NCI-H748 treated with DMSO at 0.1 percent for 48 hours (cell line): ENCODE measurements around the gene OLR1.

ENCODE experiments used
- DNase-seq: peaks from one replicate; lab custom pipeline; 2025; lab: John Stamatoyannopoulos, UW

The OLR1 gene

DNA sequence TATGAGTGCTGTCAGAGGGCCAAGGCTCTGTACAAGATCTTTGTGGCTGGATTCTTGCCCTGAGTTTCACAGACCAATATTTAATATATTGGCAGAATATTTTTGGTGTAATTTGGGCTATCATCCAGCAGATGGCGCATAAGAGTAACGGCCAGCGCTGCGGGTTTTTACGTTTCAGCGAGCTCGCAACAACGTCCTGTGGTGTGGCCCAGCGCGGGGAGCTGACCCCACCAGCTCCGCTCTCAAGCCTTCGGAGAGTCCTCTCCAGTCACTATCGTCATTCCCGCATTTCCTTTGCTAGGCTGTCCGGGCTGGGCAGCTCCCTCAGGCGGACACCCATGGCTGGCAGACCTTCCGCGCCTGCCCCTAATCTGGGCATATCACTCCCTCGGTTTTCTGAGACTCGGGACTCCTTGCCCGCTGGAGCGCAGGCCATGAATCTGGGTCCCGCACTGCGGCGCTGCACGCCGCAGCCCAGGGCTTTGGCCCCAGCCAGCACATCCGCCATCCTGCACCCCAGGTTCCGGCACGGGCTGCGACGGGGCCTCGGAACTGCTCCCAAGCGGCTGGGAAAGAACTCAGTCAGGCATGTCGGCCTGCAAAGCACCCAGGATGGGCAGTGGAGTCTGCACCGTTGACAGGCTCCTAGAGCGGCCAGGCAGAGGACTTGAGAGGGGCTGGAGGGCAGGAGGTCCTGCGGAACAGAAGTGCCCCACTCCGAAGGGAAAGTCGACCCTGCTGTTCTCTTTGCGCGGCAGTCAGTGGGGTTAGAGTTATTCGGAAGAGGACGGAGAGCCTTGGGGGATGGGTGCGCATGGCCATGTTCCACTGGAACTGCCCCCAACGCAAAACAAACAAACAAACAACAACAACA is 18.4 kb downstream of the OLR1 start:
- peak; percentile 30 for DNase-seq

DNA sequence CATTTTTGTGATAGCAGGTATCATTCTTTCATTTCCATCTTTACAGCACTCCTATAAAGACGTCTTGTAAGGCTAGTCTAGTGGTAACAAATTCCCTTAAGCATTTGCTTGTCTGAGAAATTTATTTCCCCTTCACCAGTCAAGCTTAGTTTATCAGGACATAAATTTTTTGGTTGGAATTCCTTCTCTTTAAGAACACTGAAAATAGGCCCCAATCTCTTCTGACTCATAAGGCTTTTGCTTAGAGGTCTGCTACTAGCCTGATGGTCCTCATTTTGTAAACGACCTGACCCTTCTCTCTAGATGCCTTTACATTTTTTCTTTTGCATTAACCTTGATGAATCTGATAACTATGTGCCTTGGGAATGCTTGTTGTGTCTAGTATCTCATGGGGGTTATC is 20.3 kb downstream of the OLR1 start:
- DNase-seq = no peak

DNA sequence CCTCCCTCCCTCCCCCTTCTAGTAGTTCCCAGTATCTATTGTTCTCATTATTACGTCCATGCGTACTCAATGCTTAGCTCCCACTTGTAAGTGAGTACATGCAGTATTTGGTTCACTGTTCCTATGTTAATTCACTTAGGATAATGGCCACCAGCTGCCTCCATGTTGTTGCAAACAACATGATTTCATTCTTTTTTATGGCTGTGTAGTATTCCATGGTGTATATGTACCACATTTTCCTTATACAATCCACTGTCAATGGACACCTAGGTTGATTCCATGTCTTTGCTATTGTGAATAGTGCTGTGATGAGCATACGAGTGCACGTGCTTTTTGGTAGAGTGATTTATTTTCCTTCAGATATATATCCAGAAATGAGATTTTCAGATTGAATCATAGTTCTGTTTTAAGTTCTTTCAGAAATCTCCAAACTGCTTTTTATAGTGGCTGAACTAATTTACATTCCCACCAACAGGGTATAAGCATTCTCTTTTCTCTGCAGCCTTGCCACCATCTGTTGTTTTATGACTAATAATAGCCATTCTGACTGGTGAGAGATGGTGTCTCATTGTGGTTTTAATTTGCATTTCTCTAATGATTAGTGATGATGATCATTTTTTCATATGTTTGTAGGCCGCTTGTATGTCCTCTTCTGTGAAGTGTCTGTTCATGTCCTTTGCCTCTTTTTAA is 24.1 kb downstream of the OLR1 start:
- no peak for DNase-seq

DNA sequence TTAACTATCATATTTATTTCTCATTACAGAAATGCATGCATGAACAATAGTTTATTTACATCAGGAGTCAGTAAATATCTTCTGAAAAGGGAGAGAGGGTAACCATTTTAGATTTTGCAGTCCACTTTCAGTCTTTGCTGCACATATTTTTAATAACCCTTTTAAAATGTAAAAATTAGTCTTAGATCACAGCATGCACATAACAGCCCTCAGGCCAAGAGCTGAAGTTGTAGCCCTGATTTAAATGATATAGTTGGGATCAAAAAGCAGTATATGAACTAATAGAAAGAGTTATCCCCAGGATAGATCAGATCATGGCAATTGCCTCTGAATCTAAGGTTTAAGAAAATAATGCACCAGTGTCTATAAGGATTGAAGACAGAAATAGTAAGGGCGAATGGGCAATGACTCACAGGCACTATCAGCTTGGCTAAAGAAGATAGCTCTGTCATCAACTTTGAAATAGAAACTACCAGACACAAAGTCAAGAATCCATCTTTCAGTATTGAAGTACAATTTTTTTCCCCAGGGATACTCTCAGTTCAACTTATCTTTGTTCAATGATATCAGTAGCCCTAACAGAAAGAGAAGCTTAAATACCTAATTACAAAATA is 28.8 kb downstream of the OLR1 start:
- DNase-seq = no peak

DNA sequence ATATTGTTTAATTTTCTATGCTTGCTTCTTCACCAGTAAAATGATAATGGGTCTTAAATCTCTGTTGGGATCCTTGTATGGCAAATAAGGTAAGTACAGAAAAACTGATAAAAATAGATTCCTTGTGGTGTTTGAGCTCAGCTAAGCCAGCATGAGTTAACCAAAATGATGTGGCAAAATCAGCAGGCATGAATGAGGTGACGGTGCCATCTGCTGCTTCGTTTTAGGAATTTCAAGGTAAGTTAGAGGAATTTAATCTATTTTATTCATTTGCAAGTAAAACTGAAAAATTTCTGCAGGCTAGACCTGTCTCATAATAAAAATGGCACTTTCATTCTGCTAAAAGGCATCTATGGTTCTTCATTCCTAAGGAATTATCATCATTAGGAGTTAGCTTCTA is 31.9 kb downstream of the OLR1 start:
- peak; percentile 8 for DNase-seq

DNA sequence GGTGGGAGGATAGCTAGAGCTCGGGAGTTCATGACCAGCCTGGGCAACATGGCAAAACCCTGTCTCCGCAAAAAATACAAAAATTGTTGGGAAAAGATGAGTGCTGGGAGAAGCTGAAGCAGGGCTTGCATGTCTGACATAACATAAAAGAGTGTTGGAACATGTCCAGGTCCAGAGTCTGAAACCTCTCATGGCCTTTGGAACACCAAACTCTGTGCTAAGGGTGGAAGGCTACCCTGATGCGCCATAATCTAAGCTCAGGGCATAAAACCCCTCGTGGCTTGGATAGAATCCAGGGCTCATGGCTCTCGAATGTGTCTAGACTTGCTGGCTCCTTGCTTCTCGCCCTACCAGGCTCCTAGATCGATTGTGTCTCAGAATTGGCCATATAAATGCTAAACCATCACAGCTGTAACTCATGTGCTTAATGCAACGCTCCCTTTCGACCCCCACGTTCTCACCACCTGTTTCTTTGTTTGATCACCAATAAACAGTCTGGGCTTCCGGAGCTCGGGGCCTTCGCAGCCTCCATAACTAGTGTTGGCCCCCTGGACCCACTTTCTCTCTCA is 35.2 kb downstream of the OLR1 start:
- DNase-seq = peak; percentile 6

DNA sequence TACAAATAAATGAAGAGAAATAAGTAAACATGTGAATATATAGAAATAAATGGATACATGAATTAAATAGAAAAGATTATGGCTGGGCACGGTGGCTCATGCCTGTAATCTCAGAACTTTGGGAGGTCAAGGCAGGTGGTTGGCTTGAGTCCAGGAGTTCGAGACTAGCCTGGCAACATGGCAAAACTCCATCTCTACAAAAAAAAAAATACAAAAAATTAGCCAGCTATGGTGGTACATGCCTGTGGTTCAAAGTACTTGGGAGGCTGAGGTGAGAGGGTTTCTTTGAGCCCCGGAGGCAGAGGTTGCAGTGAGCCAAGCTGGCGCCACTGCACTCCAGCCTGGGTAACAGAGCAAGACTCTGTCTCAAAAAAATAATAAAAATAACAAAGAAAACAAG is 36.8 kb downstream of the OLR1 start:
- no peak for DNase-seq

DNA sequence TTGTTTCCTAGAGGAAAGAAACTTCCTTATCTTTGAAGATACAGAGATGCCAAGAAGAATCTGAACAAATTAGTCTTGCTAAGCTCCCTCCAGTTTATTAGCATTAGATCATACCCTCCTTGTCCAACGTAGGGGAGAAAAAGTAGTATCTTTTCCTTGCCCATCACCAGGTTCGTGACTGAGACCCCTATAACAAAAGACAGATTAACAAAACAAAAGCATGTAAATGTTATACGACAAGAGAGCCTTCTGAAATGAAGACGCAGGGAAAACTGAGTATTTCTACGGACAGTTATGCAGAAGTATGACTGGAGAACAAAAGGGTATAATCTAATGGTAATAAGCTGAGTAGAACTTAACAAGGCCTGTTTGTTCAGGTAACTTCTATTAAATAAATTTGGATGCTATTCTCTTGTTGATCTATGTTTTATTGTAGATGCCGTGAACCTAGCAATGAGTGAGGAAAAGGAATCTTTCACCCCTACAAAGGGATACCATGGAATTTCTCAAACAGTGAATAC is 39.0 kb downstream of the OLR1 start:
- no peak for DNase-seq

DNA sequence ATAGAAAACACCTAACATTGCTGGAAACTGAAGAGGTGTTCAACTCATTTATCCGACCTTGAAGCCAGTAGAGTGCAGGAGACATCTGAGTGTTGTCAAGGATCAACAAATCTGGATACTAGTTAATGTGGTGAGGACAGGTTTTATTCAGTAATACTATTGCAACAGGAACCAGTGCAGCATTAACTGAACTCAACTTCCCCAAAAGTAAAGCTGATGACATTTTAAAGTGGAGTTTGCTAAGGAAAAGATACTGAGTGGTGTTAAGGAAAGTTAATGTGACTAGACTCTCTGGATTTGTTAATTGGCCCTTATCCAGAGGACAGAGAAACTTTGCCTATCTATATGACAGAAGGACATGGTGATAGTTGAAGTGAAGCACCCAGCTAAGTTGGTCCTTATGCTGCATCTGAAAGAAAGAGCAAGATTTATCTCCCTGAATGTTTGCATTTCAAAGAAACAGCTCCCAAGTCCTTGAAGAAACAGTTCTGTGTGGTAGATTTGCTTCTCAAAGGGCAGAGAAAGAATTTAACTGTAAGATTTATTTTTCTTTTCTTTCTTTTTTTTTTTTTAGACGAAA is 40.7 kb downstream of the OLR1 start:
- no peak for DNase-seq

DNA sequence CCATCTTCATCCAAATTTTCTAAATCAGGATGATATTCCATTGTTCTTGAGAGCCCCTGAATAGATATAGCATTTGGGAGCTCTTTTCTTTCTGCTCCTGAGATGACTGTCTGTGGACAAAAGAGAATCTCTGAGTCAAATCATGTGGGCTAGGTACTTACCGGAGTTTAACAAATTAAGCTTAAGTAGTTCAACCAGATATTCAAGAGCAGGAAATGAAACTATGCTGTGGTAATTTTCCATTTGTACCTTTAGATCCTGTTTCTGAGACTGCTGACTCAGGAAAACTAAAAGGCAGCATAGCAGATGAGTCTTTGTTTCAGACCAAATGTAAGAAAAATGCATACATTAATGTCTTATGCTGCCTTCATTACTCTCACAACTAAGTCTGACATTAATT is 41.9 kb downstream of the OLR1 start, which contains the start of gene CLEC7A:
Gene CLEC7A (minus strand): TSS at position 158 of the 400 bp plus-strand sequence. CDS start 117 bp downstream, at position 41.
- peak; percentile 1 for DNase-seq

DNA sequence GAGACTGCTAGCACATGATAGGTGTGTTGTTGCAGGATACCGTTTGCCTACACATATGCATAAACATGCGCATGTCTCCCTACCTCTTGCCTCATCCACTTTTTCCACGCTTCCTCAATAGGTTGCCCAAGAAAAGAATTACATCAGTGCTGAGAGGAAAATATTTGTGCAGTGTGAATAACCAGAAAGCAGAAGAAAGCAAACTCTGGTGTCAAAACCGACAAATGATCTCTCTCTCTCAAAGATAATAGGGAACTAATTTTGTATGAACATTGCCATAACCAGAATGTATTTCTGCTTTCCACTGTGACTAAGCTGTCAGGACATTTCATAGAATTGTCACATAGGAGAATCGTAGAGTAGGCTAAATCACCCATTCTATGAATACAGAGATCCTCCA is 43.2 kb downstream of the OLR1 start:
- DNase-seq = no peak

DNA sequence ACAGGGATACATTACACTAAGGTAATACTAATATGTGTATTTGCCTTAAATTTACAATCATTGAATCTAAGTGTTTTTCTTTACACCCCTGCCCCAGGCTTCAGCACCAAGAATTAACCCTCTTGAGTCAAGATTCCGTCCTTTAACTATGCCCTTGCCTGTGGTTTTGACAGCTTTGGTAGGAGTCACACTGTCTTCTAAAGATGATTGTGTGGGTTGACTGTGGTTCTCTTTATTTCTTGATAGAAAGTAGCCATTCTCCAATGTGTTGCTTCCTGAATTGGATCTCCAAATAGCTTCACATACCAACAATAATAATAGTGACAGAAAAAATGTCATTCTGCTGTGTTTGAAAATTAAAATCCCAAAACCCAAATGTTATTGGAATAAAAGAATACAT is 45.5 kb downstream of the OLR1 start:
- DNase-seq = no peak

DNA sequence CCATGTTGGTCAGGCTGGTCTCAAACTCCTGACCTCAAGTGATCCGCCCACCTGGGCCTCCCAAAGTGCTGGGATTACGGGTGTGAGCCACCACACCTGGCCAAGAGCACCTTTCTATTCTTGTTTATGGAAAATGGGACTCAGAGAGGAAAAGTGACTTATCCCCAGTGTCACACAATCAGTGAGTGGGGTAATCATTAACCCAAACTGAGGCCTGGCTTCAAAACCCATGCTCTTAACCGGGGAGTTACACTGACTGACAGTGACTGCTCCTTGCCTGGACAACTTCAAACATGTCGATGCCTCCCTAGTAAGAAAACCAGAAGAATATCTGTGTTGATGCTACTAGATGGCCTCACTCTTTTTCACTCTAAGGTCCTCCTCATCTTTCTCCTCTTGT is 49.2 kb downstream of the OLR1 start:
- no peak for DNase-seq

DNA sequence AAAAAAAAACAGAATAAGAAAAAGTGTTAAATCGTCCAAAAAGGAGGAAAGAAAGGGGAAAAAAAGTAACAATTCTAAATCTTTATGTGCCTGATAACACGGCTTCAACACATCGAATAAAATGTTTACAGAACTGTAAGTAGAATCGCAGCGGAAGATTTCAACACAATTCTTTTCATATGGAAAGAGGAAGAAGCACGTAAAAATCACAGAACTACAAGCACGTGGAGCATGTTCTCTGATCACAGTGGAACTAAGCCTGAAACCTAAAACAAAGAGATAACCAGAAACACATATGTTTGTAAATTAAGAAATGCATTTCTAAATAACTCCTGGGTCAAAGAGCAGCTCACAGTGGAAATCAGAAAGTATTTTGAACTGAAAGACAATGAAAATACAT is 50.7 kb downstream of the OLR1 start:
- no peak for DNase-seq

DNA sequence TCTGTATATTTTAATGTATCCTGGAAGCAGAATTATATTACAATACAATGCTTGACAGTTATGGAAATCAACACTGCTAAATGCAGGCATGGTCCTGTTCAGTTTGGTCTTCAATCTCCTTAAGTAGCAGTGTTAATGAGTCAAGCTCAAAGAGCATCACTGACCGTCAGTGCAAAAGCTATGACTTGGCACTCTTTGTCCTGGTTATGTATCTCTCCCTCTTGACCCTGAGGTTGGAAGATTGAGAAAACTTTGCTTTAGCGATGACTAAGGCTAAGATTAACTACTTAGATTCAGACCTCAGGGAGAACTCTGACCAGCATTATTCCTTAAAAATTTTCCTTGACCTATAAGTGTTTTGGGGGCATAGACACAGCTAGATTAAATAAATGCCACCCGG is 52.9 kb downstream of the OLR1 start:
- no peak for DNase-seq

DNA sequence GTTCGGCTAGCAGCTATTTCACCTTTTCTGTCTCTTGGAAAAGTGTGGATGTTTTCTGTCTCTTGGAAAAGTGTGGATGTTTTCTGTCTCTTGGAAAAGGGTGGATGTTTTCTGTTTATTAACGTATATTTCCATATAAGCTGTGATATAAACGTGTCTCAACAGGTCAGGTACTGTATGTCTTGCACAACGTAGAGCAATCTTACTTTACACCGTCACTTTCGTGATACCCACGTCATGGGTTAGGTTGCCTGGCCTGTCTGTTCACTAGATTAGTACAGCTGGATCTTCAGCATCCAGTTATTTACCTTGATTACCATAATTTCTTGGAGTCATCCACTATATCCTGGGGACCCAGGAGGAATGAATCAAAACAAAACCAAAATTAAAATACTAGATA is 56.0 kb downstream of the OLR1 start:
- DNase-seq = no peak

DNA sequence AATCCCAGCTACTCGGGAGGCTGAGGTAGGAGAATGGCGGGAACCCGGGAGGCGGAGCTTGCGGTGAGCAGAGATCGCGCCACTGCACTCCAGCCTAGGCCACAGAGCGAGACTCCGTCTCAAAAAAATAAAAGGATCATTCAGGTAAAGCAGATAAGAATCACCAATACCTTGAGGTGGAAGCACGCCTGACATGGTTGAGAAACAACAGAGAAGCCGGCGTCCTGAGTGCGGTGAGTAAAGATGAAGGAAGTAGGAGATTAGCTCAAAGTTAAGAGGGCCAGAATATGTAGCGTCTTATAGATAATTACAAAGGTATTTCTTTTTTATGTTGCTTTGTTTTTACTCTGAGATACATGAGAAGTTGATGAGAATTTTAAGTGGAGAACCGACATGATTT is 56.6 kb downstream of the OLR1 start:
- DNase-seq = no peak

DNA sequence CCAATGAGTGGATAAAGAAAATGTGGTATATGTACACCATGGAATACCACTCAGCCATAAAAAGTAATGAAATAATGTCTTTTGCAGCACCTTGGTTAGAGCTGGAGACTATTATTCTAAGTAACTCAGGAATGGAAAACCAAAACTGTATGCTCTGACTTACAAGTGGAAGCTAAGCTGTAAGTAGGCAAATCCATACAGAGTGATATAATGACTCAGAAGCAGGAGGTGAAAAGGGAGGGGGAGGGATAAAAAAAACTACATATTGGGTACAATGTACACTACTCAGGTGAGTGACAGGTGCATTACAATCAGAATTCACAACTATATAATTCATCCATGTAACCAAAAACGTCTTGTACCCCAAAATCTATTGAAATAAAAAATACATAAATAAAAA is 58.0 kb downstream of the OLR1 start:
- DNase-seq = no peak

DNA sequence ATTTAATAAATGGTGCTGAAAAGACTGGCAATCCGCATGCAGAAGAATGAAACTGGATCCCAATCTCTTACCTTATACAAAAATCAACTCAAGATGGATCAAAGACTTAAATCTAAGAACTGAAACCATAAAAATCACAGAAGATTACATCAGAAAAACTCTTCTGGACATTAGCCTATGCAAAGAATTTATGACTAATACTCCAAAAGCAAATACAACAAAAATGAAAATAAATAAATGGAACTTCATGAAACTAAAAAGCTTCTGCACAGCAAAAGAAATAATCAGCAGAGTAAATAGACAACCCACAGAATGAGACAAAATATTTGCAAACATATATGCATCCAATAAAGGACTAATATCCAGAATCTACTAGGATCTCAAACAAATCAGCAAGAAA is 58.9 kb downstream of the OLR1 start:
- DNase-seq = no peak

DNA sequence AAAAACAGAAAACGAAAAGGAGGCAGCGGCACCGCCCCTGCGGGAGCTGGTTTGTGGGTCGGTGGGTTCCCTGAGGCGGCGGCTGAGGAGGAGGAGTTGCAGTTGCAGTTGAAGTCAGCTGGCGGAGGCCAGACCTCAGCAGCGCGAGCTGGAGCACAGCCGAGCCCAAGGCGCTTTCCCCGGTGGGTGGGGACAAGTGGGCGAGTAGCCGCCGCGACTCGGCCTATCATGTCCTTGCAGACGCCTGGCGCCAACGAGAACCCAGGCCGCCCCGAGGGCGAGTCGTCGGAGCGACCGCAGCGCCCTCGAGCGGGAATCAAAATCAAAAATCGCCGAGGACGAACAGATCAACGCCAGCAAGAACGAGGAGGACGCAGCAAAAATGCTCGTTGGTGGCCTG is 60.5 kb downstream of the OLR1 start:
- DNase-seq = no peak

DNA sequence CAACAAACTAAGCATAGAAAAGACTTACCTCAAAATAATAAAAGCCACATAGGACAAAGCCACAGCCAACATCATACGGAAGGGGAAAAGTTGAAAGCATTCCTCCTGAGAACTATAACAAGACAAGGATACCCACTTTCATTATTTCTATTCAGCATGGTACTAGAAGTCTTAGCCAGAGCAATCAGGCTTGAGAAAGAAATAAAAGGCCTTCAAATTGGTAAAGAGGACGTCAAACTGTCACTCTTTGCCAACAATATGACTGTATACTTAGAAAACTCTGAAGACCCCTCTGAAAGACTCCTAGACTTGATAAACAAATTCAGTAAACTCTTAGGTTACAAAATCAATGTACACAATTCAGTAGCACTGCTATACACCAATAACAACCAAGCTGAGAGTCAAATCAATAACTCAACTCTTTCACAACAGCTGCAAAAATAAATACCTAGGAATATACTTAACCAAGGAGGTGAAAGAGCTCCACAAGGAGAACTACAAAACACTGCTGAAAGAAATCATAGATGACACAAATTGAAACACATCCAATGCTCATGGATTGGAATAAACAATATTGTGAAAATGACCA is 61.6 kb downstream of the OLR1 start:
- DNase-seq = no peak
